Cardiac muscle cell (in vitro differentiated cells and primary cell): Measurements from ENCODE around the gene DOCK4. TPM values are rescaled to one million over a fixed set of nuclear protein-coding genes. Genes with fewer than 3 reads are reported as not detected.

Experiments used
- DNase-seq, 2 donors: peaks; one replicate each; pipeline versions ENCODE4 v3.0.0 to v3.0.0-alpha.2; 2010 to 2017; ENCODE audit warnings: low read depth in 1 of 2, low spot score in 1 of 2
- H3K27ac ChIP-seq: fragments of 200-600 bp; sonication (generic); 2 replicates; pipeline ENCODE4 v1.5.1; 2016
- H3K27me3 ChIP-seq: fragments of 200-600 bp; sonication (generic); 2 replicates; pipeline ENCODE4 v1.6.0; 2016; ENCODE audit warnings: control low read depth
- H3K36me3 ChIP-seq: fragments of 200-600 bp; sonication (generic); 2 replicates; pipeline ENCODE4 v1.5.1; 2016; ENCODE audit warnings: control low read depth
- H3K4me1 ChIP-seq: fragments of 200-600 bp; sonication (generic); 2 replicates; pipeline ENCODE4 v1.8.1; 2017; ENCODE audit warnings: low read depth, mild to moderate bottlenecking, mixed run types
- H3K4me3 ChIP-seq: fragments of 200-600 bp; sonication (generic); 2 replicates; pipeline ENCODE4 v1.5.1; 2016; ENCODE audit warnings: mild to moderate bottlenecking
- H3K9me3 ChIP-seq: fragments of 200-600 bp; sonication (generic); 2 replicates; pipeline ENCODE4 v1.5.1; 2017; ENCODE audit warnings: low read depth, mild to moderate bottlenecking, control low read depth
- polyA plus RNA-seq: library from polyadenylated mRNA; unstranded; fragments of >200 nt; fragmentation: Nextera tagmentation; extraction: Ambion mirVana; gene quantifications from 2 replicates; pipeline ENCODE4 v1.2.1, GENCODE V29; 2016
- total RNA-seq: library from RNA; depleted of rRNA; stranded (reverse); fragments of >200 nt; gene quantifications from 2 replicates; pipeline ENCODE4 v1.2.3, GENCODE V29; 2016
- TF ChIP-seq, protein P1 (sequence below): IDR thresholded peaks from 2 replicates; pipeline ENCODE4 v1.5.1; 2012; ENCODE audit warnings: low read depth, mild to moderate bottlenecking, low read length

DOCK4 gene
- total and polyA plus RNA-seq, 2 experiments from 2014 or later: 5.3 to 11.4 TPM

DNA sequence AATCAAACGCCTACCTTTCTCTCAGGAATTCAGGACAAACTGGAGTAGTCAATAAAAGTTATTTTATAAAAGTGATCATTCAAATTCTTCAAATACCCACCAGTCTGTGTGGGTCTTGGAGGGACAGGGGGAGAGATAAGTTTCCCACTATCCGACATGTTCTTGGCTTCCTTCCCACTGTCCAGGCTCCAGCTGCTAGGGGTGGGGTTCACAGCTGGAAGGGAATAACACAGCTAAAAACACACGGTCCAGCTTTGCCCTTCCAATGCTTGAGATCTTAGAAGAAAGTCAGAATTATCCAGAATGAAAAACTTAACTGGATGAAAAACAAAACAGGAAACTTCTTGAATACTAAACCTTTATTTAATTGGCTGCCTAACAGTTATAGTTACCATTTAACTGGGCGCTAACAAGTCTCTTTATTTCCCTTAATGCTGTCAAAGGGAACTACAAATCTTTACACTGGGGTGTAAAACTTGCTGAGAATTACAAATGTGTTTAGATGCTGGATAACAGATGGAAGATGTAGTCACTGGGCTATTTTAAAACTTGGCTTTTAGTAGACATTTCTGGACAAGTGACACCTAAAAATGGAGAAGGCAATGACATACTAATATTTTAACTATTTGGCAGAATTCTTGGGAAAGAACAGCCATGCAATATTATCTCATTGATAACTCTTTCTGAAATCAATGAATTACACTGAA, 471.1 kb downstream of the DOCK4 start:
- Histone ChIP-seq H3K9me3 (no peaks in the 10 kb centered on the region), H3K27me3 (no peaks in the 10 kb centered on the region), H3K27ac (no peak overlapping the region), H3K4me1 (peaks cover 6% of the 10 kb centered on the region), H3K4me3 (no peak overlapping the region), H3K36me3 (no peaks in the 10 kb centered on the region)
- peak in 1 of 2 donors; percentile 47 for DNase-seq
- TF ChIP-seq, protein P1, sequence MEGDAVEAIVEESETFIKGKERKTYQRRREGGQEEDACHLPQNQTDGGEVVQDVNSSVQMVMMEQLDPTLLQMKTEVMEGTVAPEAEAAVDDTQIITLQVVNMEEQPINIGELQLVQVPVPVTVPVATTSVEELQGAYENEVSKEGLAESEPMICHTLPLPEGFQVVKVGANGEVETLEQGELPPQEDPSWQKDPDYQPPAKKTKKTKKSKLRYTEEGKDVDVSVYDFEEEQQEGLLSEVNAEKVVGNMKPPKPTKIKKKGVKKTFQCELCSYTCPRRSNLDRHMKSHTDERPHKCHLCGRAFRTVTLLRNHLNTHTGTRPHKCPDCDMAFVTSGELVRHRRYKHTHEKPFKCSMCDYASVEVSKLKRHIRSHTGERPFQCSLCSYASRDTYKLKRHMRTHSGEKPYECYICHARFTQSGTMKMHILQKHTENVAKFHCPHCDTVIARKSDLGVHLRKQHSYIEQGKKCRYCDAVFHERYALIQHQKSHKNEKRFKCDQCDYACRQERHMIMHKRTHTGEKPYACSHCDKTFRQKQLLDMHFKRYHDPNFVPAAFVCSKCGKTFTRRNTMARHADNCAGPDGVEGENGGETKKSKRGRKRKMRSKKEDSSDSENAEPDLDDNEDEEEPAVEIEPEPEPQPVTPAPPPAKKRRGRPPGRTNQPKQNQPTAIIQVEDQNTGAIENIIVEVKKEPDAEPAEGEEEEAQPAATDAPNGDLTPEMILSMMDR: no peak

DNA sequence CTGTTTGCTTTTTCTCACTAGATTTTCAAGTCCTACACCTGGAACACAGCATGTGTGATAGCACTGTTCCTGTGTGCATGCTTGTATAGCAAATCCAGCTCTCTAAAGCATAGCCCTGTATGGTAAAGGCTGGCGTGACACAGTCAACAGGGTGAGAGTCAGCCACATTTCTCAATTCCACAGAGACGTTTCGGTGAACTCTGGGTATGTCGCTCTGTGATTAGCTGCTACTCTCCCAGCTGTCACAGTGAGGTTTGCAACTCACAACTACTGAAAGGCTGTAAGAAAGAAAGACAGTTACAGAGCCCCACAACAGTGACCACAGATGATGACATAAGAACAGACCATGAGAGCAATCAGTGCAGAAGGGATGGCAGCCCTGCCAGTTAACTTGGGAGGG, 473.3 kb downstream of the DOCK4 start:
- Histone ChIP-seq H3K4me1 (peaks cover 6% of the 10 kb centered on the region), H3K36me3 (no peaks in the 10 kb centered on the region), H3K27ac (no peak overlapping the region), H3K9me3 (no peaks in the 10 kb centered on the region), H3K27me3 (no peaks in the 10 kb centered on the region), H3K4me3 (no peak overlapping the region)
- no peak for DNase-seq
- TF ChIP-seq, protein P1: no peak

DNA sequence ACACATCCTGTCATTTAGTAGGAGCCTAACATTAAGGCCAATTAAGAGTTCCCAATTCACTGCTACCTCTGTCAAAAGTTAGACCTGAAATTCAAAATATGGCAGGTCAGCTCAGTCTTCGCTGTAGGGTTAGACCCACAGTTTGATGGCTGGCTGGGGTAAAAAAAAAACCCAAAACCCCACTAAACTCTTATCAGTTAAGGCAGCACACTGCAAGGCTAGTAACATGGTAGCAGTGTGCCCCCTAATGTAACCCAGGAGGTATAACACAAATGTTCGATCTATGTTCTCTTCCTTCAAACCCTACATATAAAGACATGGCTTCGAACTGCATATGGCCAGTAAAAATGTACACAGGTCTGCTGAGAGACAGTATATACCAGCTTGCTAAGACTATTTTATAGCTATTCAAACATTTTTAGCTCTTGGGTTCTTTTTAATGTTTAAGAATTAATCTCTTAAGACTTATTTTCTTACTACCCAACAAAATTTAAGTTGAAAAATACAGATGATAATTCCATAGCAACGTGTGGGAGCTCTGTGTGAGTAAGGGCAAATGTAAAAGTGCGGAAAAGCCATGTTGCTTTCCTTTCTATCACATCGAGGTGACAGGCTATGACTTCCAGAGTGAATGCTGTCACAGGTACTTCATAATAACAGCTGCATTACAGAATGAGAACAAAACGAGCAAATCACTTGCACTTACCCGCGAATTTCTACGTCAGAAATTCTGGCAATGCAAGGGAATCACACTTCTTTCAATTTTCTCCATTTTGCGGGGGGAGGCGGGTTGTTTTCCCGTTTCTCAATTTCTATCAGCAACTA, 475.5 kb downstream of the DOCK4 start:
- Histone ChIP-seq H3K27ac (no peak overlapping the region), H3K4me3 (no peak overlapping the region), H3K36me3 (no peaks in the 10 kb centered on the region), H3K9me3 (no peaks in the 10 kb centered on the region), H3K27me3 (no peaks in the 10 kb centered on the region), H3K4me1 (peaks cover 6% of the 10 kb centered on the region)
- peak; percentile 39 to 42 for DNase-seq
- TF ChIP-seq, protein P1: peak; percentile 46

DNA sequence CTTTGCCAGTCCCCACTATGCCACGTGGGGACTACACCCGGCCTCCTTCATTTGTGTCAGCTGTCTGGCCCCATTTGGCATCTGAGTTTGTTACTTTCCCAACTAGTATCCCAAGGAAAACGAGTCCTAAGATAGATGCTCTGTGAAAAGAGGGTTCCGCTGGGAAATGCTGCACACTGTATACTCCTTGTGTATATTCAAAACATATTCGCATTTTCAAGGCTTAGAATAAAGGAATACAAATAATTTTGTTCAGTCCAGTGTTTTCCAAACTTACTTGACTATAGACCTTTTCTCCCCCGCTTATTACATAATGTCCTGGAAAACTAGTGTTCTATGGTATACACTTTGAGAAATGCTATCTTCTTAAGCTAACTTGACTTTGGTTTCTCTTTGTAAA, 476.1 kb downstream of the DOCK4 start:
- TF ChIP-seq, protein P1: no peak
- DNase-seq: no peak
- Histone ChIP-seq H3K4me3 (no peak overlapping the region), H3K9me3 (no peaks in the 10 kb centered on the region), H3K36me3 (no peaks in the 10 kb centered on the region), H3K27ac (no peak overlapping the region), H3K4me1 (peaks cover 4% of the 10 kb centered on the region), H3K27me3 (no peaks in the 10 kb centered on the region)

DNA sequence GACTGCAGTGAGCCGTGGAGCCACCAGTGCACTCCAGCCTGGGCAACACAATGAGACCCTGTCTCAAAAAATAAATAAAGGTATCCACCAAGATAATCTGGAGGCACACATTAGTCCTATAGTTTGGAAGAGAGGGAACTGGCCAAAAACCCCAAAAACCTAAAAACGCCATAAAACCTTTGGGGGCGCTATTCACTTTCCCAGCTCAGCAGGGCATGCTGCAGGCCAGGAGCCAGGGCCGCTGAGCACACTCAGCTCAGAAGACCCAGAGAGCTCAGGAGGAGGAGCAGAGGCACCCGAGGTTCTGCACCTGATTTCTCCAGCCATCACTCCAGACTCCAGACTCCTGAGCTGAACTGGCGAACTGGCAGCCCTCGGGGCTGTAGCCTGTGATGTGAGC, 476.7 kb downstream of the DOCK4 start:
- TF ChIP-seq, protein P1: no peak
- Histone ChIP-seq H3K4me1 (no peaks in the 10 kb centered on the region), H3K4me3 (no peak overlapping the region), H3K27me3 (no peaks in the 10 kb centered on the region), H3K9me3 (no peaks in the 10 kb centered on the region), H3K36me3 (no peaks in the 10 kb centered on the region), H3K27ac (no peak overlapping the region)
- no peak for DNase-seq
